Mononuclear cell (primary cell): ENCODE measurements around the gene C1orf87. TPM values are rescaled to one million over a fixed set of nuclear protein-coding genes. Genes with fewer than 3 reads are reported as not detected.

ENCODE experiments used
- H3K27me3 ChIP-seq: 2 replicates; pipeline ENCODE4 v1.6.0; 2011; ENCODE audit warnings: low read length, control low read depth; ENCODE audit not compliant: insufficient read depth
- H3K4me1 ChIP-seq: 2 replicates; pipeline ENCODE4 v1.5.1; 2011; ENCODE audit warnings: mild to moderate bottlenecking, low read length, control low read depth; ENCODE audit not compliant: insufficient read depth
- H3K4me3 ChIP-seq: 2 replicates; pipeline ENCODE4 v1.5.1; 2011; ENCODE audit warnings: mild to moderate bottlenecking, low read length, moderate library complexity
- H3K9me3 ChIP-seq: 2 replicates; pipeline ENCODE4 v1.5.1; 2011; ENCODE audit warnings: low read depth, mild to moderate bottlenecking, control low read depth, low read length
- total RNA-seq: library from RNA; depleted of rRNA; stranded (reverse); fragments of >200 nt; gene quantifications from one replicate; pipeline ENCODE4 v1.2.3, GENCODE V29; 2012

C1orf87 gene
- total RNA-seq, 1 donor, result not detected

GRCh38 chr1:60078182-60078581 is 4.6 kb upstream of the C1orf87 start:
- no peak overlapping the region for H3K4me3 ChIP-seq
- H3K4me1 ChIP-seq, result no peaks in the 10 kb centered on the region
- peaks cover 23% of the 10 kb centered on the region for H3K27me3 ChIP-seq
- H3K9me3 ChIP-seq, result no peaks in the 10 kb centered on the region

- H3K9me3 ChIP-seq, result no peaks in the 10 kb centered on the region
- H3K4me3 ChIP-seq, result no peak overlapping the region
- no peaks in the 10 kb centered on the region for H3K4me1 ChIP-seq
- H3K27me3 ChIP-seq, result peaks cover 34% of the 10 kb centered on the region
Measured at GRCh38 chr1:60071296-60071695, 2.3 kb downstream of the C1orf87 start.

GRCh38 chr1:60069691-60070090 is 3.9 kb downstream of the C1orf87 start:
- no peak overlapping the region for H3K4me3 ChIP-seq
- peaks cover 29% of the 10 kb centered on the region for H3K27me3 ChIP-seq
- no peaks in the 10 kb centered on the region for H3K4me1 ChIP-seq
- H3K9me3 ChIP-seq, result no peaks in the 10 kb centered on the region

GRCh38 chr1:60068393-60069045 is 5.1 kb downstream of the C1orf87 start:
- Histone ChIP-seq H3K27me3 (peaks cover 19% of the 10 kb centered on the region), H3K4me1 (no peaks in the 10 kb centered on the region), H3K4me3 (no peak overlapping the region), H3K9me3 (no peaks in the 10 kb centered on the region)

DNA sequence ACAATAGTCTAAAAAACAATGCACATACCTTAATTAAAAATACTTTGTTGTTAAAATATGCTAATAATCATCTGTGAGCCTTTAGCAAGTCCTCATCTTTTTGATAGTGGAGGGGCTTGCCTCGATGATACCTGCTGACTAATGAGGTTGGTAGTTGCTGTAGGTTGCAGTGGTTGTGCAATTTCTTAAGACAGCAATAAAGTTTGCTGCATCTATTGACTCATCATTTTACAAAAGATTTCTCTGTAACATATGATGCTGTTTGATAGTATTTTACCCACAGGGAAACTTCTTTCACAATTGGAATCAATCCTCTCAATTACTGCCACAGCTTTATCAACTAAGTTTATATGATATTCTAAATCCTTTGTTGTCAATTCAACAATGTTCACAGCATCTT is 7.6 kb downstream of the C1orf87 start:
- H3K4me1 ChIP-seq, result no peaks in the 10 kb centered on the region
- H3K27me3 ChIP-seq, result no peaks in the 10 kb centered on the region
- no peak overlapping the region for H3K4me3 ChIP-seq
- H3K9me3 ChIP-seq, result no peaks in the 10 kb centered on the region

- H3K4me1 ChIP-seq, result no peaks in the 10 kb centered on the region
- no peak overlapping the region for H3K4me3 ChIP-seq
Measured at GRCh38 chr1:60065199-60065598, 8.4 kb downstream of the C1orf87 start.

GRCh38 chr1:60063561-60063960 is 10.0 kb downstream of the C1orf87 start:
- Histone ChIP-seq H3K4me3 (no peak overlapping the region), H3K9me3 (no peaks in the 10 kb centered on the region), H3K27me3 (no peaks in the 10 kb centered on the region), H3K4me1 (no peaks in the 10 kb centered on the region)

More at GRCh38 chr1:60065199-60065598, 8.4 kb downstream of the C1orf87 start:
- no peaks in the 10 kb centered on the region for H3K27me3 ChIP-seq
- H3K9me3 ChIP-seq, result no peaks in the 10 kb centered on the region

DNA sequence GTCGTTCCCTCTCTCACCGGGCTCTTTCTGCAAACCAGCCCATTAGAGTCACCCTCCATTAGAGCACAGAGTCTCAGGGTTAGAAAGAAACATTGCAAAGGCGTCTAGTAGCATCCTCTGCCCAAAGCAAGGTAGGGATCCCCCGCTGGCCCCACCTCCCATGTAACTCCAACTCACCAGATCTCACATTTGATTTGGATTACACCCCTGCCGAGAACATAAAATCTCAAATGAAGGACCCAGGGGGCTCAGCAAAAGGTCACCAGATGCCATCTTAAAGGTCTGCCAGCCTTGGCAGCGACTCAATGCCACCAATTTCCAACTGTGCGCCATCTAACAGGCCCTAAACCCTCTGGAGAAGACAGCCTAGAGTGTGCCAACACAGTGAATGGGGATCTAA is 14.1 kb downstream of the C1orf87 start:
- H3K4me3 ChIP-seq, result no peak overlapping the region
- no peaks in the 10 kb centered on the region for H3K4me1 ChIP-seq

DNA sequence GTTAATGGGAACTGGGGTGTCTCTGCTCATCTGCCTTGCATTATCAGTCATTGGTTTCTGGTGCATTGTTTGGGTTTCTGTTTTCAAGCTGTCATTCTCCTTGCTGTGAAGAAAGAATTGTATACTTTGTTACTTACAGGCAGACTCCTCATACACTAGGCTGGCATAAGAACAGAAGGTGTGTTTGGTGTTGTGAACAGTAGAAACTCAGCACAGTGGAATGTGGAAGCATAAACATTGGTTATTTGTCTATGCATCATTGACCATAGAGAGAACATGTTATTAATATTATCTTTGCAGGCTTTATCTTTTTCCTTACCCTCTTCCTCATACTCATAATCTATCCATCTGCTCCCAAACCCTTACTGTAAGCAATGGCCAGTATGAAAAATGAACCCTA is 18.2 kb downstream of the C1orf87 start:
- Histone ChIP-seq H3K4me1 (no peaks in the 10 kb centered on the region), H3K27me3 (no peaks in the 10 kb centered on the region), H3K4me3 (no peak overlapping the region), H3K9me3 (peaks cover 9% of the 10 kb centered on the region)

More for the DNA sequence above, 14.1 kb downstream of the C1orf87 start:
- Histone ChIP-seq H3K27me3 (no peaks in the 10 kb centered on the region), H3K9me3 (no peaks in the 10 kb centered on the region)

GRCh38 chr1:60054374-60054773 is 19.2 kb downstream of the C1orf87 start:
- H3K9me3 ChIP-seq, result peaks cover 9% of the 10 kb centered on the region
- H3K4me1 ChIP-seq, result no peaks in the 10 kb centered on the region
- H3K4me3 ChIP-seq, result no peak overlapping the region
- no peaks in the 10 kb centered on the region for H3K27me3 ChIP-seq

- H3K4me1 ChIP-seq, result no peaks in the 10 kb centered on the region
- H3K9me3 ChIP-seq, result peaks cover 9% of the 10 kb centered on the region
- H3K4me3 ChIP-seq, result no peak overlapping the region
- no peaks in the 10 kb centered on the region for H3K27me3 ChIP-seq
Measured at GRCh38 chr1:60052601-60053000, 21.0 kb downstream of the C1orf87 start.

- no peaks in the 10 kb centered on the region for H3K4me1 ChIP-seq
- H3K27me3 ChIP-seq, result no peaks in the 10 kb centered on the region
- peaks cover 9% of the 10 kb centered on the region for H3K9me3 ChIP-seq
- H3K4me3 ChIP-seq, result no peak overlapping the region
Measured at GRCh38 chr1:60051191-60051590, 22.4 kb downstream of the C1orf87 start.

DNA sequence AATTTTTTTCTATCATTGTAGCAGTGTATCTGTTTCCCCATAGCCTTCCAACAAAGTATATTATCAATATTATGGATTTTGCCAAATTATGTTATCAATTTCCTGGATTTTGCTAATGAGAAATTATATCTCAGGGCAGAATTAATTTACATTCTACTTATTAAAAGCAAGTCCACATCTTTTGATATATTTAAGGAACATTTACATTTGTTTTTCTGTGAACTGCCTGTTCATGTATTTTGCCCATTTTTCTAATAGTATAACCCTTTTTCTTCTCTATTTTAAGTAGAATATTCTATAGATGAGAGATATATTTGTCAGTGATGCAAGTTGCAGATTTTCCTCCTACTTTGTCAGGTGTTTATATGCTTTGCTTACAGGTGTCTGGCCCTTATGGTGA is 24.4 kb downstream of the C1orf87 start:
- H3K4me1 ChIP-seq, result no peaks in the 10 kb centered on the region
- no peak overlapping the region for H3K4me3 ChIP-seq
- H3K9me3 ChIP-seq, result peaks cover 9% of the 10 kb centered on the region
- no peaks in the 10 kb centered on the region for H3K27me3 ChIP-seq

DNA sequence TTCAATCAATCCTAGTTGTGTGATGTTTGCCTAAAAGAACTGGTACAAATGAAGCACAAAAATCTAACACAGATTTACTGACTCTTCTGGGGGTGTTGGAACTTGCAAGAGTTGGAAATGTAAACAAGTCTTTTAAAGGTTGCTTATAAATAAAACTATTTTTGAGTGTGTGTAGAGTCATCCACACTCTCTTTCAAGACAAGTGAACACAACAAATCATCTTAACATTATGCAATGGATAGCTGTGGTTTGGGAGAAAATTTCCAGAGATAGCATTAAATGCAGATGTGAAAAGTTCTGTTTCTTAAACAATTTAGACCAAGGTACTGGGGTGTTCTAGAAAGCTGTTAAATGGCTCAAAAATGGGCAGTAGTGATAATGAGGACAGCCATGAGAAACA is 28.7 kb downstream of the C1orf87 start:
- H3K4me1 ChIP-seq, result no peaks in the 10 kb centered on the region
- no peak overlapping the region for H3K4me3 ChIP-seq
- no peaks in the 10 kb centered on the region for H3K27me3 ChIP-seq
- H3K9me3 ChIP-seq, result no peaks in the 10 kb centered on the region

DNA sequence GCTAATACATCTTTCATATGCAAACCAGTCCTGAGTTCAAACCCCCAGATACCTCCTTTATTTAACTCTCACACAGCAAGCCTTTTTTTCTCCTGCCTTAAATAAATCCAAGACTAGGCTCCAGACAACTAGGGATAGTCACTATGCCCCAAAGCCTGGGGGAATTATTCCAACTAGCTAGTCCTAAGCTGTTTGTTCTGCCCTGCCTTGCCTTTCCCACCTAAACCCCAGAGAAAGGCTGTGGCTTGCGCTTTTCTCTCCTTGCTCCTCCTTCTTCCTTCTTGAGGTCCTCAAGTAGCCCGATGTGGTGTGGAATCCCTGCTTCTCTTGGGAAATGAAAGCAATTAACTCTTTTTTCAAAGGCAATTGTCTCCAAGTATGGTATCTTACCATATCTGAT is 31.8 kb downstream of the C1orf87 start:
- Histone ChIP-seq H3K27me3 (no peaks in the 10 kb centered on the region), H3K4me1 (no peaks in the 10 kb centered on the region), H3K4me3 (no peak overlapping the region), H3K9me3 (no peaks in the 10 kb centered on the region)

- no peaks in the 10 kb centered on the region for H3K4me1 ChIP-seq
- no peaks in the 10 kb centered on the region for H3K9me3 ChIP-seq
- H3K4me3 ChIP-seq, result no peak overlapping the region
- H3K27me3 ChIP-seq, result no peaks in the 10 kb centered on the region
Measured at GRCh38 chr1:60037669-60038068, 35.9 kb downstream of the C1orf87 start.
